Muscle layer of duodenum (tissue), 2 donors: Measurements from ENCODE around the gene ARRDC5.
"Not testable (repeated sequence)": the region's sequence is repeated elsewhere in the genome, so short reads cannot be mapped to it uniquely, and the experiment has no call there.

Experiments
- H3K27ac ChIP-seq: one replicate; pipeline ENCODE4 v1.7.0; 2013; ENCODE audit warnings: mild to moderate bottlenecking, low read length
- H3K27me3 ChIP-seq: one replicate; pipeline ENCODE4 v1.7.0; 2013; ENCODE audit warnings: low read depth, mild to moderate bottlenecking, control low read depth, low read length
- H3K36me3 ChIP-seq, 2 donors: one replicate each; pipeline ENCODE4 v1.7.0; 2013; ENCODE audit warnings: low read length in 2 of 2, control low read depth in 1 of 2, mild to moderate bottlenecking in 1 of 2; ENCODE audit not compliant: insufficient read depth in 2 of 2, control insufficient read depth in 1 of 2
- H3K4me1 ChIP-seq, 2 donors: one replicate each; pipeline ENCODE4 v1.7.0; 2013; ENCODE audit warnings: low read length in 2 of 2, mild to moderate bottlenecking in 2 of 2, control low read depth in 1 of 2, moderate library complexity in 1 of 2; ENCODE audit not compliant: insufficient read depth in 2 of 2, control insufficient read depth in 1 of 2
- H3K4me3 ChIP-seq, 2 donors: one replicate each; pipeline ENCODE4 v1.7.0; 2013; ENCODE audit warnings: low read length in 2 of 2, low read depth in 1 of 2, mild to moderate bottlenecking in 1 of 2
- H3K9me3 ChIP-seq, 2 donors: one replicate each; pipeline ENCODE4 v1.7.0; 2013; ENCODE audit warnings: low read length in 2 of 2, control low read depth in 1 of 2, mild to moderate bottlenecking in 1 of 2; ENCODE audit not compliant: control insufficient read depth in 1 of 2
- donor health status: healthy.

The ARRDC5 gene

GRCh38 chr19:4909156-4909896 lies 6.6 kb upstream of the ARRDC5 start, which contains the start of gene UHRF1:
UHRF1 (plus strand) TSS chr19:4909501; CDS start chr19:4910886, 1,385 bp downstream.
- peaks cover 9 to 27% of the 10 kb centered on the region in 2 donors for H3K4me1 ChIP-seq
- no peak within 1 kb of the TSS for H3K27ac ChIP-seq
- H3K36me3 ChIP-seq, result no peaks in the 10 kb centered on the region
- no peaks in the 10 kb centered on the region for H3K9me3 ChIP-seq
- peak within 1 kb of the TSS; percentile 67 to 74 for H3K4me3 ChIP-seq
- no peaks in the 10 kb centered on the region for H3K27me3 ChIP-seq

DNA sequence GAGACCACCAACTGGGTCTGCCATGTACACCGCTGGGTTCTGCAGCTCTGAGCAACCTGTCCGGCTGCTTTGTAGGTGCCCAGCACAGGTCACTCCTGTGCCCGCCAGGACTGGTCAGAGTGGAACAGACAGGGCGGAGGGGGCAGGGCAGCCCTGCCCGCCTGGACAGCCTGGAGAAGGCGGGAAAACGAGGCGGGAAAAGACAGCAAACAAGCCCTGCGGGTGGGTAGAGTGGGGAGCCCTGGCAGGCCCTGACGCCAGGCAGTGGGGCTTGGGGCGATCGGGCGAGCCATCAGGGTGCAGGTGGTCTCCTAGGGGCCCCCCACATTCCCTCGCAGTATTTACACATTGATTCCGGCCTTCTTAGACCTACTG lies 6.1 kb upstream of the ARRDC5 start:
- no peak overlapping the region for H3K27ac ChIP-seq
- H3K36me3 ChIP-seq, result no peaks in the 10 kb centered on the region
- peaks cover 9 to 27% of the 10 kb centered on the region in 2 donors for H3K4me1 ChIP-seq
- H3K4me3 ChIP-seq, result peak overlapping the region in 1 of 2 donors; percentile 74
- H3K27me3 ChIP-seq, result no peaks in the 10 kb centered on the region
- no peaks in the 10 kb centered on the region for H3K9me3 ChIP-seq

DNA sequence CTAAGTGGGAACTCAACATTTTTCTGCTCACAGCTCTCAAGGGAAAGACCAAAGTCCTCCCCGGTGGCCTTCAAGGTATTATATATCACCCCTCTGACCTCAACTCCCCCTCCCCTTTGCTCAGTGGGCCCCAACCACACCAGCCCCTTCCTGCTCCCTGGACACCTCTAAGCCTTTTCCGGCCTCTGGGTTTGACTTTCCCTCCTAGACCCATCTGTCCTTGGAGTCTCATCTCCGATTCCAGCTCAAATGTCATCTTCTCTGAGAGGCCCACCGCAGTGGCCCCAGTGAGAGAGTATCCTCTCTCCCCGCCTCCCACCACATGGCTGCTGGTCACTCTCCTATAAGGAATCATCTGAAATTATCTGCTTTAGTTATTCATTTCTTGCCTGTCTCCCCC lies 5.7 kb upstream of the ARRDC5 start:
- Histone ChIP-seq H3K4me1 (peaks cover 9 to 27% of the 10 kb centered on the region in 2 donors), H3K27ac (no peak overlapping the region), H3K9me3 (no peaks in the 10 kb centered on the region), H3K27me3 (no peaks in the 10 kb centered on the region), H3K4me3 (no peak overlapping the region), H3K36me3 (no peaks in the 10 kb centered on the region)

- H3K4me1 ChIP-seq, result peaks cover 9 to 25% of the 10 kb centered on the region in 2 donors
- H3K36me3 ChIP-seq, result no peaks in the 10 kb centered on the region
- H3K4me3 ChIP-seq, result no peak overlapping the region
- no peak overlapping the region for H3K27ac ChIP-seq
- H3K9me3 ChIP-seq, result no peaks in the 10 kb centered on the region
- no peaks in the 10 kb centered on the region for H3K27me3 ChIP-seq
These were observed 4.3 kb upstream of the ARRDC5 start for GRCh38 chr19:4906963-4907362.

GRCh38 chr19:4904481-4904880 lies 1.8 kb upstream of the ARRDC5 start:
- Histone ChIP-seq H3K27ac (no peak overlapping the region), H3K4me3 (no peak overlapping the region), H3K36me3 (no peaks in the 10 kb centered on the region), H3K27me3 (no peaks in the 10 kb centered on the region), H3K9me3 (no peaks in the 10 kb centered on the region), H3K4me1 (peaks cover 0 to 6% of the 10 kb centered on the region in 2 donors)

DNA sequence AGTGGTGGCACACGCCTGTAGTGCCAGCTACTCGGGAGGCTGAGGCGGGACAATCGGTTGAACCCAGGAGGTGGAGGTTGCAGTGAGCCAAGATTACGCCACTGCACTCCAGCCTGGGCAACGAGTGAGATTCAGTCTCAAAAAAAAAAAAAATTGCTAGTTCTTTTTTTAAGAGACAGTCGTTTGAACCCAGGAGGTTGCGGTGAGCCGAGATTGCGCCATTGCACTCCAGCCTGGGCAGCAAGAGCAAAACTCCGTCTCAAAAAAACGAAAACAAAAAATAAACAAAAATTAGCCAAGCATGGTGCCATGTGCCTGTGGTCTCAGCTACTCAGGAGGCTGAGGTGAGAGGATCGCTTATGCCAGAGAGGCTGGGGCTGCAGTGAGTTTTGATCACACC lies 1.8 kb downstream of the ARRDC5 start:
- not testable (repeated sequence) for H3K36me3 ChIP-seq

GRCh38 chr19:4897146-4897545 lies 5.5 kb downstream of the ARRDC5 start:
- H3K27ac ChIP-seq, result no peak overlapping the region
- H3K27me3 ChIP-seq, result no peaks in the 10 kb centered on the region
- no peaks in the 10 kb centered on the region for H3K9me3 ChIP-seq

More for the DNA sequence above, 1.8 kb downstream of the ARRDC5 start:
- not testable (repeated sequence) for H3K27ac ChIP-seq, H3K27me3 ChIP-seq, H3K4me3 ChIP-seq, H3K4me1 ChIP-seq, H3K9me3 ChIP-seq

GRCh38 chr19:4896372-4896771 lies 6.3 kb downstream of the ARRDC5 start:
- Histone ChIP-seq H3K9me3 (no peaks in the 10 kb centered on the region), H3K27me3 (no peaks in the 10 kb centered on the region), H3K27ac (no peak overlapping the region), H3K4me3 (no peak overlapping the region), H3K4me1 (no peaks in the 10 kb centered on the region), H3K36me3 (no peaks in the 10 kb centered on the region)

More at GRCh38 chr19:4897146-4897545, 5.5 kb downstream of the ARRDC5 start:
- Histone ChIP-seq H3K36me3 (no peaks in the 10 kb centered on the region), H3K4me1 (no peaks in the 10 kb centered on the region), H3K4me3 (no peak overlapping the region)

- H3K9me3 ChIP-seq, H3K27me3 ChIP-seq, H3K4me1 ChIP-seq, H3K36me3 ChIP-seq, H3K4me3 ChIP-seq, H3K27ac ChIP-seq: not testable (repeated sequence)
These were observed 9.7 kb downstream of the ARRDC5 start for GRCh38 chr19:4892962-4893361.

GRCh38 chr19:4891066-4891465 lies 11.6 kb downstream of the ARRDC5 start:
- H3K36me3 ChIP-seq, result no peaks in the 10 kb centered on the region
- H3K9me3 ChIP-seq, result no peaks in the 10 kb centered on the region
- no peak overlapping the region for H3K27ac ChIP-seq
- H3K27me3 ChIP-seq, result no peaks in the 10 kb centered on the region
- no peak overlapping the region for H3K4me3 ChIP-seq
- H3K4me1 ChIP-seq, result no peaks in the 10 kb centered on the region

DNA sequence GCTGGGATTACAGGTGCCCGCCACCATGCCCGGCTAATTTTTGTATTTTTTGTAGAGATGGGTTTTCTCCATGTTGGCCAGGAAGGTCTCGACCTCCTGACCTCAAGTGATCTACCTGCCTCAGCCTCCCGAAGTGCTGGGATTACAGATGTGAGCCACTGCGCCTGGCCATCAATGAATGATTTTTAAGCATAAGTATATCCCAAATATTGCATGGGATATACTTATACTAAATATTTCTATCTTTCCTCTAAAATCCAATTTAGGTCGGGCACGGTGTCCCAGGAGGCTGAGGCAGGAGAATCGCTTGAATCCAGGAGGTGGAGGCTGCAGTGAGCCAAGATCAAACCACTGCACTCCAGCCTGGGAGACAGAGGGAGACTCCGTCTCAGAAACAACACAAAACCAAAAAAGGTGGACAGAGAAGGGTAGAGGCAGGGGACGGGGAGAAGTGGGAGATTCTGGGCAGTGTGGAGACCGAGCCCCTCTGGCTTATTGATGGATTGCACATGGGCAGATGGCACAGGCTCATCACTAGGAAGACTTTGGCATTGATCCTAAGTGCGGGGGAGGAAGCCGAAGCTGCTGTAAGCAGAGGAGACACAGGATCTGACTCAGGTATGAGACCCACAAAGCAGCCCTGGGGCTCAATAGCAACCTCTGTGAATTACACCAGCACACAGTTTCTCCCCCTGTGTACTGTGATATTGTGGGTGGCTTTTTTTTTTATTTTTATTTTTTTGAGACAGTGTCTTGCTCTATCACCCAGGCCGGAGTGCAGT lies 13.5 kb downstream of the ARRDC5 start:
- H3K9me3 ChIP-seq, result no peaks in the 10 kb centered on the region
- no peaks in the 10 kb centered on the region for H3K4me1 ChIP-seq
- no peaks in the 10 kb centered on the region for H3K27me3 ChIP-seq
- no peak overlapping the region for H3K27ac ChIP-seq
- H3K4me3 ChIP-seq, result no peak overlapping the region
- H3K36me3 ChIP-seq, result no peaks in the 10 kb centered on the region
